SK-N-SH treated with all-trans-retinoic acid at 6 μM for 48 hours (cell line): ENCODE data around the gene AFG1L.
"Not testable (repeated sequence)": the region's sequence is repeated elsewhere in the genome, so short reads cannot be mapped to it uniquely, and the experiment has no call there.

Experiments used
- ATAC-seq: fragments of 200-7000 bp; cut with Tn5 transposase; 3 replicates; pipeline ENCODE4 v1.9.1; 2020; ENCODE audit warnings: mild to moderate bottlenecking, moderate library complexity
- ARNTL ChIP-seq: fragments of 450-650 bp; formaldehyde crosslinking; IDR thresholded peaks from 2 replicates; pipeline ENCODE4 v1.5.0; 2020; ENCODE audit warnings: low read depth, mild to moderate bottlenecking, moderate library complexity, borderline replicate concordance
- BACH2 ChIP-seq: fragments of 250-450 bp; sonication (Bioruptor Pico); IDR thresholded peaks from 2 replicates; pipeline ENCODE4 v1.9.0; 2021; ENCODE audit warnings: mild to moderate bottlenecking, borderline replicate concordance
- CSDC2 ChIP-seq: fragments of 250-450 bp; sonication (Bioruptor Pico); IDR thresholded peaks from 2 replicates; pipeline ENCODE4 v1.5.0; 2020; ENCODE audit warnings: mild to moderate bottlenecking, moderate library complexity
- ESRRG ChIP-seq: fragments of 250-450 bp; sonication (Bioruptor Pico); IDR thresholded peaks from 2 replicates; pipeline ENCODE4 v1.6.1; 2021; ENCODE audit warnings: mild to moderate bottlenecking
- ISL1 ChIP-seq: fragments of 250-450 bp; sonication (Bioruptor Pico); IDR thresholded peaks from 2 replicates; pipeline ENCODE4 v2.1.2; 2022; ENCODE audit warnings: mild to moderate bottlenecking, moderate library complexity
- PPARA ChIP-seq: fragments of 250-450 bp; sonication (Bioruptor Pico); IDR thresholded peaks from 2 replicates; pipeline ENCODE4 v1.5.0; 2020; ENCODE audit warnings: mild to moderate bottlenecking, borderline replicate concordance
- RARB ChIP-seq: fragments of 250-450 bp; sonication (Bioruptor Pico); IDR thresholded peaks from 2 replicates; pipeline ENCODE4 v1.8.0; 2021; ENCODE audit warnings: mild to moderate bottlenecking, moderate library complexity
- SNAI2 ChIP-seq: fragments of 250-450 bp; sonication (Bioruptor Pico); IDR thresholded peaks from 2 replicates; pipeline ENCODE4 v1.5.0; 2020; ENCODE audit warnings: mild to moderate bottlenecking, moderate library complexity
- TCF4 ChIP-seq: fragments of 250-450 bp; sonication (Bioruptor Pico); IDR thresholded peaks from 2 replicates; pipeline ENCODE4 v1.8.0; 2021; ENCODE audit warnings: mild to moderate bottlenecking, moderate library complexity, borderline replicate concordance
- TOX ChIP-seq: fragments of 250-450 bp; sonication (Bioruptor Pico); IDR thresholded peaks from 2 replicates; pipeline ENCODE4 v1.8.0; 2021; ENCODE audit warnings: mild to moderate bottlenecking, moderate library complexity, borderline replicate concordance
- ZFP3 ChIP-seq: fragments of 250-450 bp; sonication (Bioruptor Pico); IDR thresholded peaks from 2 replicates; pipeline ENCODE4 v1.5.0; 2020; ENCODE audit warnings: mild to moderate bottlenecking, moderate library complexity
- ZFP30 ChIP-seq: fragments of 450-650 bp; formaldehyde crosslinking; IDR thresholded peaks from 2 replicates; pipeline ENCODE4 v1.5.0; 2022; ENCODE audit warnings: mild to moderate bottlenecking, moderate library complexity
- ZNF565 ChIP-seq: fragments of 450-650 bp; formaldehyde crosslinking; conservative IDR thresholded peaks from 2 replicates; pipeline ENCODE4 v1.5.0; 2020; ENCODE audit warnings: low read depth, mild to moderate bottlenecking, moderate library complexity
- ZNF70 ChIP-seq: fragments of 450-650 bp; formaldehyde crosslinking; IDR thresholded peaks from 2 replicates; pipeline ENCODE4 v1.5.0; 2020; ENCODE audit warnings: mild to moderate bottlenecking, moderate library complexity
- ZNF8 ChIP-seq: fragments of 450-650 bp; formaldehyde crosslinking; IDR thresholded peaks from 2 replicates; pipeline ENCODE4 v1.5.0; 2020; ENCODE audit warnings: mild to moderate bottlenecking, moderate library complexity
- TF ChIP-seq, protein P1 (sequence below): fragments of 250-450 bp; sonication (Bioruptor Pico); IDR thresholded peaks from 2 replicates; pipeline ENCODE4 v1.8.0; 2021; ENCODE audit warnings: low read depth, mild to moderate bottlenecking, moderate library complexity, borderline replicate concordance
- TF ChIP-seq, protein P2 (sequence below): fragments of 250-450 bp; sonication (Bioruptor Pico); IDR thresholded peaks from 2 replicates; pipeline ENCODE4 v1.5.0; 2020; ENCODE audit warnings: mild to moderate bottlenecking, moderate library complexity
- TF ChIP-seq, protein P3 (sequence below): fragments of 250-450 bp; sonication (Bioruptor Pico); IDR thresholded peaks from 2 replicates; pipeline ENCODE4 v1.5.1; 2021; ENCODE audit warnings: mild to moderate bottlenecking, moderate library complexity
- TF ChIP-seq, protein P4 (sequence below): fragments of 250-450 bp; sonication (Bioruptor Pico); IDR thresholded peaks from 2 replicates; pipeline ENCODE4 v1.8.0; 2020; ENCODE audit warnings: mild to moderate bottlenecking, moderate library complexity, borderline replicate concordance
- TF ChIP-seq, protein P5 (sequence below): fragments of 250-450 bp; sonication (Bioruptor Pico); IDR thresholded peaks from 2 replicates; pipeline ENCODE4 v1.5.1; 2020; ENCODE audit warnings: low read depth, mild to moderate bottlenecking, moderate library complexity

Gene AFG1L

DNA sequence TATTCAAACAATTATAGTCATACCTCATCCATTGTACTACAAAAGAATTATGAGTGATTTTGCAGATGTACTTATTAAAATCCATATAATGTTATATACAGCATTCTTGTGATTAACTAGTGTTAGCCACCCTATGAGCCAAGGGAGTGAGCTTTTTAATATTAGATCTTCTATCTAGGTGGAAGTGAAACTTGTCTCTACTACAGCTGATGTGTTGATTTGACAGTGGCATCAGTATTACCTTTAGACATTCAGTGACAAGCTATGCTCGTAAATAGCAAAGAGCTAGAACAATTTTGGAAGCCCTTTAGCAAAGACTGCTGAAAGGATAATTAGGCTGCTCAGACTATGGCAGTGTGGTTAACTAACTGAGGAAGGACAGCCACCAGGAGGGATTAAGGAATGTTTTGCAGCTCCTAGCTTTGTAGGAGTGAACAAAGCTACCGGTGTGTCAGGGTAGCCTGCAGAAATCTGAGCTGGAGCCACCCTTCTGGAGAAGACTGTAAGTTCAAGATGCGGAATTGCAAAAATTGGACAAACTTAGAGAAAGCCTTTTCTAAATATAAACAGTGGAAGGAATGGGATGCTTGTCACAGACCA, 73.7 kb downstream of the AFG1L start:
- TF ChIP-seq, protein P1, sequence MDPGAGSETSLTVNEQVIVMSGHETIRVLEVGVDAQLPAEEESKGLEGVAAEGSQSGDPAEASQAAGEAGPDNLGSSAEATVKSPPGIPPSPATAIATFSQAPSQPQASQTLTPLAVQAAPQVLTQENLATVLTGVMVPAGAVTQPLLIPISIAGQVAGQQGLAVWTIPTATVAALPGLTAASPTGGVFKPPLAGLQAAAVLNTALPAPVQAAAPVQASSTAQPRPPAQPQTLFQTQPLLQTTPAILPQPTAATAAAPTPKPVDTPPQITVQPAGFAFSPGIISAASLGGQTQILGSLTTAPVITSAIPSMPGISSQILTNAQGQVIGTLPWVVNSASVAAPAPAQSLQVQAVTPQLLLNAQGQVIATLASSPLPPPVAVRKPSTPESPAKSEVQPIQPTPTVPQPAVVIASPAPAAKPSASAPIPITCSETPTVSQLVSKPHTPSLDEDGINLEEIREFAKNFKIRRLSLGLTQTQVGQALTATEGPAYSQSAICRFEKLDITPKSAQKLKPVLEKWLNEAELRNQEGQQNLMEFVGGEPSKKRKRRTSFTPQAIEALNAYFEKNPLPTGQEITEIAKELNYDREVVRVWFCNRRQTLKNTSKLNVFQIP (CRISPR knock-in tag) = no peak
- no peak for TF ChIP-seq TCF4
- TF ChIP-seq TOX = no peak
- TF ChIP-seq ESRRG (CRISPR knock-in tag) = no peak
- no peak for TF ChIP-seq PPARA (CRISPR knock-in tag)
- no peak for TF ChIP-seq ZFP3
- TF ChIP-seq, protein P2, sequence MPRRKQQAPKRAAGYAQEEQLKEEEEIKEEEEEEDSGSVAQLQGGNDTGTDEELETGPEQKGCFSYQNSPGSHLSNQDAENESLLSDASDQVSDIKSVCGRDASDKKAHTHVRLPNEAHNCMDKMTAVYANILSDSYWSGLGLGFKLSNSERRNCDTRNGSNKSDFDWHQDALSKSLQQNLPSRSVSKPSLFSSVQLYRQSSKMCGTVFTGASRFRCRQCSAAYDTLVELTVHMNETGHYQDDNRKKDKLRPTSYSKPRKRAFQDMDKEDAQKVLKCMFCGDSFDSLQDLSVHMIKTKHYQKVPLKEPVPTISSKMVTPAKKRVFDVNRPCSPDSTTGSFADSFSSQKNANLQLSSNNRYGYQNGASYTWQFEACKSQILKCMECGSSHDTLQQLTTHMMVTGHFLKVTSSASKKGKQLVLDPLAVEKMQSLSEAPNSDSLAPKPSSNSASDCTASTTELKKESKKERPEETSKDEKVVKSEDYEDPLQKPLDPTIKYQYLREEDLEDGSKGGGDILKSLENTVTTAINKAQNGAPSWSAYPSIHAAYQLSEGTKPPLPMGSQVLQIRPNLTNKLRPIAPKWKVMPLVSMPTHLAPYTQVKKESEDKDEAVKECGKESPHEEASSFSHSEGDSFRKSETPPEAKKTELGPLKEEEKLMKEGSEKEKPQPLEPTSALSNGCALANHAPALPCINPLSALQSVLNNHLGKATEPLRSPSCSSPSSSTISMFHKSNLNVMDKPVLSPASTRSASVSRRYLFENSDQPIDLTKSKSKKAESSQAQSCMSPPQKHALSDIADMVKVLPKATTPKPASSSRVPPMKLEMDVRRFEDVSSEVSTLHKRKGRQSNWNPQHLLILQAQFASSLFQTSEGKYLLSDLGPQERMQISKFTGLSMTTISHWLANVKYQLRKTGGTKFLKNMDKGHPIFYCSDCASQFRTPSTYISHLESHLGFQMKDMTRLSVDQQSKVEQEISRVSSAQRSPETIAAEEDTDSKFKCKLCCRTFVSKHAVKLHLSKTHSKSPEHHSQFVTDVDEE (CRISPR knock-in tag) = no peak
- TF ChIP-seq, protein P3, sequence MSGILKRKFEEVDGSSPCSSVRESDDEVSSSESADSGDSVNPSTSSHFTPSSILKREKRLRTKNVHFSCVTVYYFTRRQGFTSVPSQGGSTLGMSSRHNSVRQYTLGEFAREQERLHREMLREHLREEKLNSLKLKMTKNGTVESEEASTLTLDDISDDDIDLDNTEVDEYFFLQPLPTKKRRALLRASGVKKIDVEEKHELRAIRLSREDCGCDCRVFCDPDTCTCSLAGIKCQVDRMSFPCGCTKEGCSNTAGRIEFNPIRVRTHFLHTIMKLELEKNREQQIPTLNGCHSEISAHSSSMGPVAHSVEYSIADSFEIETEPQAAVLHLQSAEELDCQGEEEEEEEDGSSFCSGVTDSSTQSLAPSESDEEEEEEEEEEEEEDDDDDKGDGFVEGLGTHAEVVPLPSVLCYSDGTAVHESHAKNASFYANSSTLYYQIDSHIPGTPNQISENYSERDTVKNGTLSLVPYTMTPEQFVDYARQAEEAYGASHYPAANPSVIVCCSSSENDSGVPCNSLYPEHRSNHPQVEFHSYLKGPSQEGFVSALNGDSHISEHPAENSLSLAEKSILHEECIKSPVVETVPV (CRISPR knock-in tag) = no peak
- TF ChIP-seq RARB (CRISPR knock-in tag) = no peak
- TF ChIP-seq, protein P4, sequence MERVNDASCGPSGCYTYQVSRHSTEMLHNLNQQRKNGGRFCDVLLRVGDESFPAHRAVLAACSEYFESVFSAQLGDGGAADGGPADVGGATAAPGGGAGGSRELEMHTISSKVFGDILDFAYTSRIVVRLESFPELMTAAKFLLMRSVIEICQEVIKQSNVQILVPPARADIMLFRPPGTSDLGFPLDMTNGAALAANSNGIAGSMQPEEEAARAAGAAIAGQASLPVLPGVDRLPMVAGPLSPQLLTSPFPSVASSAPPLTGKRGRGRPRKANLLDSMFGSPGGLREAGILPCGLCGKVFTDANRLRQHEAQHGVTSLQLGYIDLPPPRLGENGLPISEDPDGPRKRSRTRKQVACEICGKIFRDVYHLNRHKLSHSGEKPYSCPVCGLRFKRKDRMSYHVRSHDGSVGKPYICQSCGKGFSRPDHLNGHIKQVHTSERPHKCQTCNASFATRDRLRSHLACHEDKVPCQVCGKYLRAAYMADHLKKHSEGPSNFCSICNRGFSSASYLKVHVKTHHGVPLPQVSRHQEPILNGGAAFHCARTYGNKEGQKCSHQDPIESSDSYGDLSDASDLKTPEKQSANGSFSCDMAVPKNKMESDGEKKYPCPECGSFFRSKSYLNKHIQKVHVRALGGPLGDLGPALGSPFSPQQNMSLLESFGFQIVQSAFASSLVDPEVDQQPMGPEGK (CRISPR knock-in tag) = no peak
- TF ChIP-seq BACH2 (CRISPR knock-in tag) = no peak
- no peak for TF ChIP-seq SNAI2 (CRISPR knock-in tag)
- no peak for TF ChIP-seq ZNF565
- TF ChIP-seq, protein P5, sequence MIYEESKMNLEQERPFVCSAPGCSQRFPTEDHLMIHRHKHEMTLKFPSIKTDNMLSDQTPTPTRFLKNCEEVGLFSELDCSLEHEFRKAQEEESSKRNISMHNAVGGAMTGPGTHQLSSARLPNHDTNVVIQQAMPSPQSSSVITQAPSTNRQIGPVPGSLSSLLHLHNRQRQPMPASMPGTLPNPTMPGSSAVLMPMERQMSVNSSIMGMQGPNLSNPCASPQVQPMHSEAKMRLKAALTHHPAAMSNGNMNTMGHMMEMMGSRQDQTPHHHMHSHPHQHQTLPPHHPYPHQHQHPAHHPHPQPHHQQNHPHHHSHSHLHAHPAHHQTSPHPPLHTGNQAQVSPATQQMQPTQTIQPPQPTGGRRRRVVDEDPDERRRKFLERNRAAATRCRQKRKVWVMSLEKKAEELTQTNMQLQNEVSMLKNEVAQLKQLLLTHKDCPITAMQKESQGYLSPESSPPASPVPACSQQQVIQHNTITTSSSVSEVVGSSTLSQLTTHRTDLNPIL (CRISPR knock-in tag) = no peak
- TF ChIP-seq ZNF70 (CRISPR knock-in tag) = no peak
- TF ChIP-seq ZFP30 = no peak
- TF ChIP-seq ARNTL = no peak
- TF ChIP-seq ISL1 (CRISPR knock-in tag) = no peak
- ATAC-seq = no peak

DNA sequence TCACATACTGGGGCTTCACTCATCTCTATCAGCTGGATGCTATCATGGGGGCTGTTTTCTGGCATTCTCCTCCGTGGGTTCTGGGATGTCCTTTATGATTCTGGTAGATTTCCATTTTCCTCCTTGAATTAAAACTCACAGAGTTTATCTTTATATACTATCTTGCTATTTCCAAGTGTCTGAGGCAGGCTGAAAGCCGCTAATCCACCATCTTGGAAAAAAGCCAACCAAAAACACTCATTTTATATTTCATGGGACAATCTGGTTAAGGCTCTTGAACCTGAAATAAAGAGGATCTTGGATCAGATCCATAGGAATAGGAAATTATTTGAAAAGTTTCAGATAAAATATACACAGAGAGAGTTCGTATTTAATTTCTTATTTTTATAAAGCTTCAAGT, 86.0 kb downstream of the AFG1L start:
- TF ChIP-seq CSDC2 (CRISPR knock-in tag) = no peak
- TF ChIP-seq SNAI2 (CRISPR knock-in tag) = no peak
- ATAC-seq = no peak

DNA sequence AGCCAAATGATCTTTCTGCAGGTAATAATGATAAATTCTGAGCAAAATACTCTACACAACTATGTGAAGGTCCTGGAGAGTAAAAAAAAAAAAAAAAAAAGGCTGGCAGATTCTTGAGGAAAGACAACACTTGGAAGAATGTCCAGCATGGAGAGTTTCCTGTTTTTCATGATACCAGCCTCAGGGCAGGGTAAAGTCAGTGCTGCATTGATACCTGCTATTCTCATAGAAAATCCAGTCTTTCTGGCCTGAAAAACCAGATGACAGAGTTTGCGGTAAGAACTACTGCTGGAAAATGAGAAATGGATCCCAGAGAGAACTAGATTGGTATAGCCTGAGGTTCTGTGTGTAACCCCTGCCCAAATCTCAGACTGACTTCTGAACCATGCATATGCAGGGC, 89.1 kb downstream of the AFG1L start:
- TF ChIP-seq ZFP3 (no peak), ZNF70 (CRISPR knock-in tag) (no peak), PPARA (CRISPR knock-in tag) (no peak), ZNF8 (CRISPR knock-in tag) (no peak)
- no peak for ATAC-seq

DNA sequence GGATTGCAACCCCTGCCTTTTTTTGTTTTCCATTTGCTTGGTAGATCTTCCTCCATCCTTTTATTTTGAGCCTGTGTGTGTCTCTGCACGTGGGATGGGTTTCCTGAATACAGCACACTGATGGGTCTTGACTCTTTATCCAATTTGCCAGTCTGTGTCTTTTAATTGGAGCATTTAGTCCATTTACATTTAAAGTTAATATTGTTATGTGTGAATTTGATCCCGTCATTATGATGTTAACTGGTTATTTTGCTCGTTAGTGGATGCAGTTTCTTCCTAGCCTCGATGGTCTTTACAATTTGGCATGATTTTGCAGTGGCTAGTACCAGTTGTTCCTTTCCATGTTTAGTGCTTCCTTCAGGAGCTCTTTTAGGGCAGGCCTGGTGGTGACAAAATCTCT, 94.3 kb downstream of the AFG1L start:
- not testable (repeated sequence) for ATAC-seq
